ENCODE data around the gene PPFIA1.

Gene PPFIA1

GRCh38 chr11:70410276-70411205 lies 140.1 kb downstream of the PPFIA1 start:
- H3K9ac ChIP-seq (ENCODE audit: low read length) = no peak overlapping the region
- no peak overlapping the region for H2BK120ac ChIP-seq (ENCODE audit: low read depth, low read length)
- H3K4me1 ChIP-seq (ENCODE audit: control insufficient read depth, low read depth, low read length) = no peaks in the 10 kb centered on the region
- no peak overlapping the region for H3K23ac ChIP-seq (ENCODE audit: low read length)
- H3K36me3 ChIP-seq (ENCODE audit: control insufficient read depth, insufficient read depth, low read length) = peaks cover 51% of the 10 kb centered on the region
- H4K8ac ChIP-seq (ENCODE audit: low read depth, low read length) = no peak overlapping the region
- no peak overlapping the region for H2AK5ac ChIP-seq (ENCODE audit: low read length)
- H3K4me3 ChIP-seq (ENCODE audit: low read length) = no peak overlapping the region
- no peak overlapping the region for H4K5ac ChIP-seq (ENCODE audit: low read length)
- H3K4ac ChIP-seq (ENCODE audit: low read depth, low read length) = no peak overlapping the region
- no peak overlapping the region for H3K18ac ChIP-seq (ENCODE audit: low read length)
- peaks cover 6% of the 10 kb centered on the region for H3K79me2 ChIP-seq (ENCODE audit: control insufficient read depth, insufficient read depth, low read length)
- no peak overlapping the region for H2BK15ac ChIP-seq (replicated peaks; ENCODE audit: low read depth)
- H3K27me3 ChIP-seq (ENCODE audit: insufficient read depth, low read length, poor library complexity) = no peaks in the 10 kb centered on the region
- H2BK5ac ChIP-seq (ENCODE audit: low read length) = no peak overlapping the region
- no peak overlapping the region for H3K27ac ChIP-seq (ENCODE audit: low read depth, low read length)
- H3K56ac ChIP-seq (ENCODE audit: low read length) = no peak overlapping the region
- H3K79me1 ChIP-seq (ENCODE audit: low read length) = peaks cover 8% of the 10 kb centered on the region
- H3K4me2 ChIP-seq (ENCODE audit: low read length) = no peak overlapping the region
- WGBS (ENCODE audit: extremely low coverage, insufficient coverage, low lambda C conversion rate) = no CpG with 5 or more reads among the region's 29 CpGs
- DNase-seq = no peak

- Histone ChIP-seq H3K27me3 (ENCODE audit: insufficient read depth, low read length, poor library complexity) (no peaks in the 10 kb centered on the region), H3K9ac (ENCODE audit: low read length) (no peak overlapping the region), H3K4me3 (ENCODE audit: low read length) (no peak overlapping the region), H3K56ac (ENCODE audit: low read length) (no peak overlapping the region), H3K23ac (ENCODE audit: low read length) (no peak overlapping the region), H3K4ac (ENCODE audit: low read depth, low read length) (no peak overlapping the region), H3K4me1 (ENCODE audit: control insufficient read depth, low read depth, low read length) (no peaks in the 10 kb centered on the region), H2BK120ac (ENCODE audit: low read depth, low read length) (no peak overlapping the region), H3K27ac (ENCODE audit: low read depth, low read length) (no peak overlapping the region), H2BK5ac (ENCODE audit: low read length) (no peak overlapping the region), H3K4me2 (ENCODE audit: low read length) (no peak overlapping the region), H3K18ac (ENCODE audit: low read length) (no peak overlapping the region), H3K79me1 (ENCODE audit: low read length) (peaks cover 3% of the 10 kb centered on the region), H2BK15ac (replicated peaks; ENCODE audit: low read depth) (no peak overlapping the region), H3K79me2 (ENCODE audit: control insufficient read depth, insufficient read depth, low read length) (no peaks in the 10 kb centered on the region), H2AK5ac (ENCODE audit: low read length) (no peak overlapping the region), H4K5ac (ENCODE audit: low read length) (no peak overlapping the region), H4K8ac (ENCODE audit: low read depth, low read length) (no peak overlapping the region), H3K36me3 (ENCODE audit: control insufficient read depth, insufficient read depth, low read length) (peaks cover 52% of the 10 kb centered on the region)
- WGBS (ENCODE audit: extremely low coverage, insufficient coverage, low lambda C conversion rate) = no CpG with 5 or more reads among the region's 15 CpGs
- DNase-seq = no peak
Observed at GRCh38 chr11:70411713-70412452, 141.4 kb downstream of the PPFIA1 start.

- no peak for DNase-seq
- Histone ChIP-seq H2BK5ac (ENCODE audit: low read length) (no peak overlapping the region), H3K4ac (ENCODE audit: low read depth, low read length) (no peak overlapping the region), H3K36me3 (ENCODE audit: control insufficient read depth, insufficient read depth, low read length) (peaks cover 54% of the 10 kb centered on the region), H3K4me2 (ENCODE audit: low read length) (no peak overlapping the region), H3K23ac (ENCODE audit: low read length) (no peak overlapping the region), H3K4me3 (ENCODE audit: low read length) (no peak overlapping the region), H2BK15ac (replicated peaks; ENCODE audit: low read depth) (no peak overlapping the region), H2AK5ac (ENCODE audit: low read length) (no peak overlapping the region), H3K18ac (ENCODE audit: low read length) (no peak overlapping the region), H3K9ac (ENCODE audit: low read length) (no peak overlapping the region), H4K8ac (ENCODE audit: low read depth, low read length) (no peak overlapping the region), H3K79me2 (ENCODE audit: control insufficient read depth, insufficient read depth, low read length) (no peaks in the 10 kb centered on the region), H4K5ac (ENCODE audit: low read length) (no peak overlapping the region), H3K27ac (ENCODE audit: low read depth, low read length) (no peak overlapping the region), H3K56ac (ENCODE audit: low read length) (no peak overlapping the region), H3K4me1 (ENCODE audit: control insufficient read depth, low read depth, low read length) (no peaks in the 10 kb centered on the region), H3K27me3 (ENCODE audit: insufficient read depth, low read length, poor library complexity) (no peaks in the 10 kb centered on the region), H2BK120ac (ENCODE audit: low read depth, low read length) (no peak overlapping the region), H3K79me1 (ENCODE audit: low read length) (peaks cover 3% of the 10 kb centered on the region)
- no CpG with 5 or more reads among the region's 10 CpGs for whole genome bisulfite sequencing (ENCODE audit: extremely low coverage, insufficient coverage, low lambda C conversion rate)
Observed at GRCh38 chr11:70413151-70413550, 142.7 kb downstream of the PPFIA1 start.

- H2BK120ac ChIP-seq (ENCODE audit: low read depth, low read length) = no peak overlapping the region
- peaks cover 49% of the 10 kb centered on the region for H3K36me3 ChIP-seq (ENCODE audit: control insufficient read depth, insufficient read depth, low read length)
- no peak overlapping the region for H2BK5ac ChIP-seq (ENCODE audit: low read length)
- no peak for DNase-seq
- no peak overlapping the region for H3K4me2 ChIP-seq (ENCODE audit: low read length)
- H2BK15ac ChIP-seq (replicated peaks; ENCODE audit: low read depth) = no peak overlapping the region
- H3K18ac ChIP-seq (ENCODE audit: low read length) = no peak overlapping the region
- H2AK5ac ChIP-seq (ENCODE audit: low read length) = no peak overlapping the region
- H3K4ac ChIP-seq (ENCODE audit: low read depth, low read length) = no peak overlapping the region
- H3K27ac ChIP-seq (ENCODE audit: low read depth, low read length) = no peak overlapping the region
- H3K23ac ChIP-seq (ENCODE audit: low read length) = no peak overlapping the region
- H3K4me1 ChIP-seq (ENCODE audit: control insufficient read depth, low read depth, low read length) = no peaks in the 10 kb centered on the region
- no peak overlapping the region for H3K56ac ChIP-seq (ENCODE audit: low read length)
- H3K27me3 ChIP-seq (ENCODE audit: insufficient read depth, low read length, poor library complexity) = no peaks in the 10 kb centered on the region
- no peak overlapping the region for H4K8ac ChIP-seq (ENCODE audit: low read depth, low read length)
- no peak overlapping the region for H4K5ac ChIP-seq (ENCODE audit: low read length)
- H3K9ac ChIP-seq (ENCODE audit: low read length) = no peak overlapping the region
- H3K79me2 ChIP-seq (ENCODE audit: control insufficient read depth, insufficient read depth, low read length) = no peaks in the 10 kb centered on the region
- peaks cover 3% of the 10 kb centered on the region for H3K79me1 ChIP-seq (ENCODE audit: low read length)
- no CpG with 5 or more reads among the region's 28 CpGs for WGBS (ENCODE audit: extremely low coverage, insufficient coverage, low lambda C conversion rate)
- no peak overlapping the region for H3K4me3 ChIP-seq (ENCODE audit: low read length)
Observed at GRCh38 chr11:70414341-70415100, 144.0 kb downstream of the PPFIA1 start.

GRCh38 chr11:70415191-70415590 lies 144.7 kb downstream of the PPFIA1 start:
- no peak overlapping the region for H2BK15ac ChIP-seq (replicated peaks; ENCODE audit: low read depth)
- no peak overlapping the region for H4K5ac ChIP-seq (ENCODE audit: low read length)
- H2BK5ac ChIP-seq (ENCODE audit: low read length) = no peak overlapping the region
- H3K27me3 ChIP-seq (ENCODE audit: insufficient read depth, low read length, poor library complexity) = no peaks in the 10 kb centered on the region
- H3K79me2 ChIP-seq (ENCODE audit: control insufficient read depth, insufficient read depth, low read length) = no peaks in the 10 kb centered on the region
- no peak overlapping the region for H3K23ac ChIP-seq (ENCODE audit: low read length)
- H3K36me3 ChIP-seq (ENCODE audit: control insufficient read depth, insufficient read depth, low read length) = peaks cover 49% of the 10 kb centered on the region
- DNase-seq = peak; percentile 32
- H3K27ac ChIP-seq (ENCODE audit: low read depth, low read length) = no peak overlapping the region
- H2BK120ac ChIP-seq (ENCODE audit: low read depth, low read length) = no peak overlapping the region
- H3K56ac ChIP-seq (ENCODE audit: low read length) = no peak overlapping the region
- no peak overlapping the region for H3K9ac ChIP-seq (ENCODE audit: low read length)
- H3K4ac ChIP-seq (ENCODE audit: low read depth, low read length) = no peak overlapping the region
- no peak overlapping the region for H3K4me3 ChIP-seq (ENCODE audit: low read length)
- no peaks in the 10 kb centered on the region for H3K4me1 ChIP-seq (ENCODE audit: control insufficient read depth, low read depth, low read length)
- H4K8ac ChIP-seq (ENCODE audit: low read depth, low read length) = no peak overlapping the region
- no CpG with 5 or more reads among the region's 10 CpGs for WGBS (ENCODE audit: extremely low coverage, insufficient coverage, low lambda C conversion rate)
- H3K4me2 ChIP-seq (ENCODE audit: low read length) = no peak overlapping the region
- H3K79me1 ChIP-seq (ENCODE audit: low read length) = peaks cover 7% of the 10 kb centered on the region
- H3K18ac ChIP-seq (ENCODE audit: low read length) = no peak overlapping the region
- no peak overlapping the region for H2AK5ac ChIP-seq (ENCODE audit: low read length)
